SK-N-SH (cell line): ENCODE data around the gene SEMA4D. TPM values are rescaled to one million over a fixed set of nuclear protein-coding genes. Genes with fewer than 3 reads are reported as not detected.

ENCODE experiments used
- CTCF ChIA-PET: fragments of 300-600, 350-600 bp; formaldehyde crosslinking; extraction: SDS; loops from one replicate; lab custom pipeline; 2021; lab: Yijun Ruan, JAX
- POLR2A ChIA-PET: fragments of 350-600 bp; sonication (Branson Sonifier 250); formaldehyde crosslinking; extraction: SDS; loops from one replicate; lab custom pipeline; 2020; ENCODE audit warnings: antibody characterized with exemption, inconsistent platforms; lab: Yijun Ruan, JAX
- DNase-seq: peaks from one replicate; pipeline ENCODE4 v3.0.0; 2012
- H2AFZ ChIP-seq: fragments of 200-600 bp; sonication (generic); 2 replicates; pipeline ENCODE4 v1.8.1; 2016; ENCODE audit warnings: antibody characterized with exemption, mild to moderate bottlenecking, low read depth
- H3F3A ChIP-seq: fragments of 200-600 bp; sonication (generic); replicated peaks from 2 replicates; pipeline ENCODE3; 2016; ENCODE audit warnings: antibody characterized with exemption, mild to moderate bottlenecking; ENCODE audit not compliant: insufficient read depth
- H3K27ac ChIP-seq, 2 experiments: fragments of 200-500 bp in 1 of 2; fragments of 200-600 bp in 1 of 2; sonication (Bioruptor generic) in 1 of 2; sonication (generic), shearing (Covaris generic) in 1 of 2; 2 replicates each; pipeline versions ENCODE4 v1.5.1 to v1.6.1; 2014 to 2016; ENCODE audit warnings: low read depth in 2 of 2, inconsistent platforms in 1 of 2, low read length in 1 of 2, mild to moderate bottlenecking in 1 of 2, mixed read lengths in 1 of 2
- H3K27me3 ChIP-seq: fragments of 200-600 bp; sonication (generic), shearing (Covaris generic); 2 replicates; pipeline ENCODE4 v1.6.1; 2016; ENCODE audit warnings: mixed run types; ENCODE audit not compliant: insufficient read depth
- H3K36me3 ChIP-seq, 2 experiments: fragments of 200-500 bp in 1 of 2; fragments of 200-600 bp in 1 of 2; sonication (Bioruptor generic) in 1 of 2; sonication (generic) in 1 of 2; replicated peaks in 1 of 2; 2 replicates each; pipeline versions ENCODE3 to v1.5.1; 2014 to 2016; ENCODE audit warnings: low read length in 1 of 2, mild to moderate bottlenecking in 1 of 2; ENCODE audit not compliant: insufficient read depth in 2 of 2, control insufficient read depth in 1 of 2
- H3K4me1 ChIP-seq, 2 experiments: fragments of 200-500 bp in 1 of 2; fragments of 200-600 bp in 1 of 2; sonication (Bioruptor generic) in 1 of 2; sonication (generic), shearing (Covaris generic) in 1 of 2; 2 replicates each; pipeline versions ENCODE4 v1.5.1 to v1.6.1; 2014 to 2016; ENCODE audit warnings: low read depth in 1 of 2, low read length in 1 of 2, mixed run types in 1 of 2; ENCODE audit not compliant: insufficient read depth in 2 of 2, control insufficient read depth in 1 of 2
- H3K4me2 ChIP-seq: fragments of 200-600 bp; sonication (generic), shearing (Covaris generic); 2 replicates; pipeline ENCODE4 v1.6.1; 2017; ENCODE audit warnings: mixed run types
- H3K4me3 ChIP-seq, 2 experiments: fragments of 200-500 bp in 1 of 2; fragments of 200-600 bp in 1 of 2; sonication (Bioruptor generic) in 1 of 2; sonication (generic), shearing (Covaris generic) in 1 of 2; 2 replicates each; pipeline versions ENCODE4 v1.5.1 to v1.8.1; 2014 to 2016; ENCODE audit warnings: low read depth in 2 of 2, inconsistent platforms in 1 of 2, low read length in 1 of 2, mild to moderate bottlenecking in 1 of 2, mixed read lengths in 1 of 2, moderate library complexity in 1 of 2
- H3K79me2 ChIP-seq: fragments of 200-600 bp; sonication (generic); 2 replicates; pipeline ENCODE4 v1.8.1; 2017; ENCODE audit warnings: mild to moderate bottlenecking; ENCODE audit not compliant: insufficient read depth
- H3K9ac ChIP-seq: fragments of 200-600 bp; sonication (generic); 2 replicates; pipeline ENCODE4 v1.6.1; 2017; ENCODE audit warnings: mixed run types
- H3K9me2 ChIP-seq: fragments of 200-600 bp; sonication (generic); 2 replicates; pipeline ENCODE4 v1.6.1; 2017; ENCODE audit warnings: mixed run types
- H3K9me3 ChIP-seq: fragments of 200-600 bp; sonication (generic); 2 replicates; pipeline ENCODE4 v1.6.1; 2017; ENCODE audit warnings: mixed run types, mild to moderate bottlenecking, moderate library complexity
- H4K20me1 ChIP-seq: fragments of 200-600 bp; sonication (generic); 2 replicates; pipeline ENCODE4 v1.6.1; 2017; ENCODE audit warnings: mild to moderate bottlenecking, mixed run types; ENCODE audit not compliant: insufficient read depth
- ELF1 ChIP-seq: IDR thresholded peaks from 2 replicates; pipeline ENCODE4 v1.4.0; 2012
- EP300 ChIP-seq, 2 experiments: IDR thresholded peaks; 2 replicates each; pipeline versions ENCODE4 v1.4.0 to v1.6.1; 2012; ENCODE audit warnings: borderline replicate concordance in 1 of 2, low read depth in 1 of 2, low read length in 1 of 2
- FOSL2 ChIP-seq: IDR thresholded peaks from 2 replicates; pipeline ENCODE4 v1.4.0; 2012; ENCODE audit warnings: low read depth, mild to moderate bottlenecking, moderate library complexity, borderline replicate concordance
- FOXJ3 ChIP-seq: sonication (generic); formaldehyde crosslinking; IDR thresholded peaks from 2 replicates; pipeline ENCODE4 v1.5.1; 2020; ENCODE audit warnings: mild to moderate bottlenecking, missing genetic modification reagents
- FOXM1 ChIP-seq: IDR thresholded peaks from 2 replicates; pipeline ENCODE4 v1.4.0; 2012; ENCODE audit warnings: low read depth, mild to moderate bottlenecking
- GABPA ChIP-seq: IDR thresholded peaks from 2 replicates; pipeline ENCODE4 v1.4.0; 2012; ENCODE audit warnings: low read depth, mild to moderate bottlenecking
- GATA2 ChIP-seq: sonication (generic); formaldehyde crosslinking; IDR thresholded peaks from 2 replicates; pipeline ENCODE4 v1.5.0; 2020; ENCODE audit warnings: mild to moderate bottlenecking, missing genetic modification reagents
- MEF2A ChIP-seq: IDR thresholded peaks from 2 replicates; pipeline ENCODE4 v1.4.0; 2012; ENCODE audit warnings: low read depth, borderline replicate concordance
- NFIC ChIP-seq: IDR thresholded peaks from 2 replicates; pipeline ENCODE4 v1.4.0; 2012; ENCODE audit warnings: borderline replicate concordance
- POLR2AphosphoS5 ChIP-seq: IDR thresholded peaks from 2 replicates; pipeline ENCODE4 v1.6.1; 2012; ENCODE audit warnings: low read depth, low read length
- RAD21 ChIP-seq: IDR thresholded peaks from 2 replicates; pipeline ENCODE4 v1.6.1; 2012; ENCODE audit warnings: mild to moderate bottlenecking, low read length
- RCOR1 ChIP-seq: fragments of 150-350 bp; IDR thresholded peaks from 2 replicates; pipeline ENCODE4 v1.6.1; 2017; ENCODE audit warnings: antibody characterized with exemption, low read length
- RXRA ChIP-seq: IDR thresholded peaks from 2 replicates; pipeline ENCODE4 v1.4.0; 2012; ENCODE audit warnings: low read depth, mild to moderate bottlenecking, borderline replicate concordance
- SMC3 ChIP-seq: IDR thresholded peaks from 2 replicates; pipeline ENCODE4 v1.6.1; 2012; ENCODE audit warnings: low read depth, low read length, improper control_type of control experiment
- TAF1 ChIP-seq: IDR thresholded peaks from 2 replicates; pipeline ENCODE4 v1.6.1; 2012; ENCODE audit warnings: low read depth, mild to moderate bottlenecking, low read length, moderate library complexity, borderline replicate concordance
- TCF12 ChIP-seq: IDR thresholded peaks from 2 replicates; pipeline ENCODE4 v1.4.0; 2012
- WGBS: methylation state at CpG from one replicate; pipeline ENCODE4 v1.1.6; 2017; ENCODE audit warnings: low lambda C conversion rate; 5-methylcytosine and 5-hydroxymethylcytosine counted together
- polyA plus RNA-seq, 3 experiments: library from polyadenylated mRNA; depleted of rRNA; stranded (reverse); fragments of >200 nt; gene quantifications; 2 replicates each; pipeline ENCODE4 v1.2.3, GENCODE V29; 2012
- TF ChIP-seq, protein P1 (sequence below): IDR thresholded peaks from 2 replicates; pipeline ENCODE4 v1.4.0; 2012; ENCODE audit warnings: low read depth, borderline replicate concordance
- TF ChIP-seq, protein P2 (sequence below): fragments of 150-350 bp; IDR thresholded peaks from 2 replicates; pipeline ENCODE4 v1.6.1; 2017; ENCODE audit warnings: antibody characterized with exemption, low read length, low read depth, borderline replicate concordance
- TF ChIP-seq, protein P3 (sequence below): fragments of 200-600 bp; sonication (generic); IDR thresholded peaks from 2 replicates; pipeline ENCODE4 v1.6.1; 2017; ENCODE audit warnings: antibody characterized with exemption, mild to moderate bottlenecking, moderate library complexity

SEMA4D gene
- polyA plus RNA-seq, 1 of the 3 experiments (the other 2 are of a cell fraction), result 4.8 TPM

DNA sequence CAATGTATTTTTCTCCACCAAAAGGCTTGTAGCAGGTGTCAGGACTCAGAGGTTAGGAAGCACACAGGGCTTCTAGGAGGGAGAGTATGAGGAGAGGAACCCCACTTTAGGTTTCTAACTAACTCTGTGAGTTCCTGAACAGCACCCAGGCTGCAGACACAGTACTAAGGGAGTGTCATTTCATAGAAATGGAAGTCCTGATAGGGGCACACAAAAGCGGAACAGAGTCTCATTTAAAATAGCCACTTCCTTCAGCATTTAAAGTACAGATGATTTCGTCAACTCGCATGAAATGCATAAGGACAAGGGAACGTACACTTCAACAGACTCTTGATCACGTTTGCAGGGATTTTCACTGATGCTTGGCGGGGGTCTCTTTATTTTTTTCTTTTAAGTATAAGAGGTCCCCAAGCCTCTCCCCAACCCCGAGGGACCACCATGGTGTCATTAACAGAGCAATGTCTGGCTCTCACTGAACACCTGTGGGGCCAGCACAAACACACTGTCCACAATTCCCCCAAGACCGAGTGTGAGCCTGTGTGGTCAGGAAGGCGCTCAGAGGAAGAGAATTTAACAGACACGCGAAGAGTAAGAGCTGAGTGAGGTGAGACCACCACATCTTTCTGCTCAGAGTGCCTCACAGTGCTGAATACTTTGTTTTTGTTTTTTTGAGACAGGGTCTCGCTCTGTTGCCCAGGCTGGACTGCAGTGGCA is 97.4 kb downstream of the SEMA4D start:
- Histone ChIP-seq H3K9me3 (no peaks in the 10 kb centered on the region), H3K4me1 (peaks cover 0 to 21% of the 10 kb centered on the region in 2 experiments; a peak in 1 of 4 replicates), H3K9me2 (no peaks in the 10 kb centered on the region), H3K27me3 (no peaks in the 10 kb centered on the region), H3K9ac (no peak overlapping the region), H3K36me3 (peaks cover 0 to 2% of the 10 kb centered on the region in 2 experiments), H2AFZ (no peak overlapping the region), H3K79me2 (no peaks in the 10 kb centered on the region), H4K20me1 (no peaks in the 10 kb centered on the region), H3K27ac (no peak overlapping the region), H3K4me2 (no peak overlapping the region), H3K4me3 (no peak overlapping the region), H3F3A (no peaks in the 10 kb centered on the region)
- CTCF ChIA-PET, result no interaction called here
- TF ChIP-seq NFIC (no peak), RAD21 (no peak), EP300 (IDR thresholded peaks at IDR 0.05; ENCODE audit: borderline replicate concordance in 1 of 2, low read depth in 1 of 2, low read length in 1 of 2) (no peak), TAF1 (no peak), TCF12 (no peak), FOSL2 (no peak), GATA2 (no peak), ELF1 (no peak), RCOR1 (no peak), MEF2A (no peak), SMC3 (no peak), FOXM1 (no peak), RXRA (no peak), FOXJ3 (CRISPR knock-in tag) (no peak), POLR2AphosphoS5 (no peak), GABPA (no peak)
- TF ChIP-seq, protein P1, sequence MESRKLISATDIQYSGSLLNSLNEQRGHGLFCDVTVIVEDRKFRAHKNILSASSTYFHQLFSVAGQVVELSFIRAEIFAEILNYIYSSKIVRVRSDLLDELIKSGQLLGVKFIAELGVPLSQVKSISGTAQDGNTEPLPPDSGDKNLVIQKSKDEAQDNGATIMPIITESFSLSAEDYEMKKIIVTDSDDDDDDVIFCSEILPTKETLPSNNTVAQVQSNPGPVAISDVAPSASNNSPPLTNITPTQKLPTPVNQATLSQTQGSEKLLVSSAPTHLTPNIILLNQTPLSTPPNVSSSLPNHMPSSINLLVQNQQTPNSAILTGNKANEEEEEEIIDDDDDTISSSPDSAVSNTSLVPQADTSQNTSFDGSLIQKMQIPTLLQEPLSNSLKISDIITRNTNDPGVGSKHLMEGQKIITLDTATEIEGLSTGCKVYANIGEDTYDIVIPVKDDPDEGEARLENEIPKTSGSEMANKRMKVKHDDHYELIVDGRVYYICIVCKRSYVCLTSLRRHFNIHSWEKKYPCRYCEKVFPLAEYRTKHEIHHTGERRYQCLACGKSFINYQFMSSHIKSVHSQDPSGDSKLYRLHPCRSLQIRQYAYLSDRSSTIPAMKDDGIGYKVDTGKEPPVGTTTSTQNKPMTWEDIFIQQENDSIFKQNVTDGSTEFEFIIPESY, result no peak
- TF ChIP-seq, protein P2, sequence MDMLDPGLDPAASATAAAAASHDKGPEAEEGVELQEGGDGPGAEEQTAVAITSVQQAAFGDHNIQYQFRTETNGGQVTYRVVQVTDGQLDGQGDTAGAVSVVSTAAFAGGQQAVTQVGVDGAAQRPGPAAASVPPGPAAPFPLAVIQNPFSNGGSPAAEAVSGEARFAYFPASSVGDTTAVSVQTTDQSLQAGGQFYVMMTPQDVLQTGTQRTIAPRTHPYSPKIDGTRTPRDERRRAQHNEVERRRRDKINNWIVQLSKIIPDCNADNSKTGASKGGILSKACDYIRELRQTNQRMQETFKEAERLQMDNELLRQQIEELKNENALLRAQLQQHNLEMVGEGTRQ, result no peak
- TF ChIP-seq, protein P3, sequence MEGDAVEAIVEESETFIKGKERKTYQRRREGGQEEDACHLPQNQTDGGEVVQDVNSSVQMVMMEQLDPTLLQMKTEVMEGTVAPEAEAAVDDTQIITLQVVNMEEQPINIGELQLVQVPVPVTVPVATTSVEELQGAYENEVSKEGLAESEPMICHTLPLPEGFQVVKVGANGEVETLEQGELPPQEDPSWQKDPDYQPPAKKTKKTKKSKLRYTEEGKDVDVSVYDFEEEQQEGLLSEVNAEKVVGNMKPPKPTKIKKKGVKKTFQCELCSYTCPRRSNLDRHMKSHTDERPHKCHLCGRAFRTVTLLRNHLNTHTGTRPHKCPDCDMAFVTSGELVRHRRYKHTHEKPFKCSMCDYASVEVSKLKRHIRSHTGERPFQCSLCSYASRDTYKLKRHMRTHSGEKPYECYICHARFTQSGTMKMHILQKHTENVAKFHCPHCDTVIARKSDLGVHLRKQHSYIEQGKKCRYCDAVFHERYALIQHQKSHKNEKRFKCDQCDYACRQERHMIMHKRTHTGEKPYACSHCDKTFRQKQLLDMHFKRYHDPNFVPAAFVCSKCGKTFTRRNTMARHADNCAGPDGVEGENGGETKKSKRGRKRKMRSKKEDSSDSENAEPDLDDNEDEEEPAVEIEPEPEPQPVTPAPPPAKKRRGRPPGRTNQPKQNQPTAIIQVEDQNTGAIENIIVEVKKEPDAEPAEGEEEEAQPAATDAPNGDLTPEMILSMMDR, result no peak
- no peak for DNase-seq
- 88% methylated on average over 12 of the region's 12 CpGs for WGBS
- POLR2A ChIA-PET, result no interaction called here
